ENCODE measurements around the gene SP6.

DNA sequence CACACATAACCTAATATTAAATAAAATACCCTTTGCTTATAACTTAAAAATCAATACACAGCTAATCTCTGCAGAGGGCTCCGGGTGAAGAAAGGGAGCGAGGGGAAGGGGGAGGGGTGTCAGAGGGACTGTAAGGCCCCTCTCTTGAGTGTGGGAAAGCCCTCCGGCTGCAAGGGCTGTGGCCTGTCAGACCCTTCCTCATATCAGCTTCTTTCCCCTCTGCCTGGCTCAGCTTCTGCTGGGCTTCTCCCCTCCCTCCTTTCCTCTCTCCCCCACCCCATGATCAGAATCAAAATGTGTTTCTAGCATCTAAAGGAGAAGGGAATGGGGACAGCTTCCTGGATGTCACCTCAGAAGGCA, 5.3 kb downstream of the SP6 start:
- TF ChIP-seq, protein P1, sequence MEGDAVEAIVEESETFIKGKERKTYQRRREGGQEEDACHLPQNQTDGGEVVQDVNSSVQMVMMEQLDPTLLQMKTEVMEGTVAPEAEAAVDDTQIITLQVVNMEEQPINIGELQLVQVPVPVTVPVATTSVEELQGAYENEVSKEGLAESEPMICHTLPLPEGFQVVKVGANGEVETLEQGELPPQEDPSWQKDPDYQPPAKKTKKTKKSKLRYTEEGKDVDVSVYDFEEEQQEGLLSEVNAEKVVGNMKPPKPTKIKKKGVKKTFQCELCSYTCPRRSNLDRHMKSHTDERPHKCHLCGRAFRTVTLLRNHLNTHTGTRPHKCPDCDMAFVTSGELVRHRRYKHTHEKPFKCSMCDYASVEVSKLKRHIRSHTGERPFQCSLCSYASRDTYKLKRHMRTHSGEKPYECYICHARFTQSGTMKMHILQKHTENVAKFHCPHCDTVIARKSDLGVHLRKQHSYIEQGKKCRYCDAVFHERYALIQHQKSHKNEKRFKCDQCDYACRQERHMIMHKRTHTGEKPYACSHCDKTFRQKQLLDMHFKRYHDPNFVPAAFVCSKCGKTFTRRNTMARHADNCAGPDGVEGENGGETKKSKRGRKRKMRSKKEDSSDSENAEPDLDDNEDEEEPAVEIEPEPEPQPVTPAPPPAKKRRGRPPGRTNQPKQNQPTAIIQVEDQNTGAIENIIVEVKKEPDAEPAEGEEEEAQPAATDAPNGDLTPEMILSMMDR (IDR thresholded peaks at IDR 0.05), result no peak
- TF ChIP-seq POLR2AphosphoS5 (IDR thresholded peaks at IDR 0.05) (no peak), POLR2A (IDR thresholded peaks at IDR 0.05) (no peak)
